HEK293 (cell line): Measurements from ENCODE around the gene SLAMF7.

Experiments used
- CTCF ChIA-PET: fragments of 350-600 bp; formaldehyde crosslinking; extraction: SDS; loops from one replicate; lab custom pipeline; 2021; ENCODE audit warnings: antibody characterized with exemption; lab: Yijun Ruan, JAX
- POLR2A ChIA-PET: fragments of 300-600 bp; formaldehyde crosslinking; extraction: SDS; loops from one replicate; lab custom pipeline; 2020; ENCODE audit warnings: antibody characterized with exemption, inconsistent platforms; lab: Yijun Ruan, JAX
- H3K27ac ChIP-seq: fragments of 200-500 bp; sonication (Bioruptor generic); 2 replicates; pipeline ENCODE4 v1.5.1; 2014; ENCODE audit warnings: low read depth, low read length, control low read depth, inconsistent platforms; ENCODE audit errors: extremely low read depth
- H3K36me3 ChIP-seq, 2 experiments: fragments of 200-500 bp in 1 of 2; sonication (Bioruptor generic) in 1 of 2; 1 replicate in 1 of 2; 2 replicates in 1 of 2; pipeline ENCODE4 v1.5.1; 2014 to 2017; ENCODE audit warnings: inconsistent platforms in 2 of 2, low read length in 2 of 2; ENCODE audit not compliant: control insufficient read depth in 2 of 2, insufficient read depth in 1 of 2
- H3K4me1 ChIP-seq: fragments of 200-500 bp; sonication (Bioruptor generic); 2 replicates; pipeline ENCODE4 v1.5.1; 2014; ENCODE audit warnings: mild to moderate bottlenecking, low read length, inconsistent platforms; ENCODE audit not compliant: control insufficient read depth, insufficient read depth
- H3K4me3 ChIP-seq: 2 replicates; pipeline ENCODE4 v1.5.1; 2011; ENCODE audit warnings: low read depth, mild to moderate bottlenecking, control low read depth, low read length, moderate library complexity
- H3K9me3 ChIP-seq: fragments of 200-500 bp; sonication (Bioruptor generic); 2 replicates; pipeline ENCODE4 v1.5.1; 2014; ENCODE audit warnings: low read depth, low read length, inconsistent platforms; ENCODE audit not compliant: control insufficient read depth, insufficient read depth
- BCL11A ChIP-seq: fragments of 450-650 bp; formaldehyde crosslinking; IDR thresholded peaks from 2 replicates; pipeline ENCODE4 v1.5.1; 2016; ENCODE audit warnings: low read depth, missing biosample characterization, missing genetic modification characterization
- SP7 ChIP-seq: fragments of 450-650 bp; formaldehyde crosslinking; IDR thresholded peaks from 2 replicates; pipeline ENCODE4 v1.5.1; 2016; ENCODE audit warnings: missing biosample characterization, missing genetic modification characterization
- TRIM28 ChIP-seq: IDR thresholded peaks from 2 replicates; pipeline ENCODE4 v1.6.1; 2011; ENCODE audit warnings: low read length, control low read depth, borderline replicate concordance
- ZNF112 ChIP-seq: fragments of 450-650 bp; formaldehyde crosslinking; IDR thresholded peaks from 2 replicates; pipeline ENCODE4 v1.5.0; 2017; ENCODE audit warnings: missing biosample characterization, missing genetic modification characterization
- ZNF121 ChIP-seq: fragments of 450-650 bp; formaldehyde crosslinking; IDR thresholded peaks from 2 replicates; pipeline ENCODE4 v1.5.1; 2016; ENCODE audit warnings: missing biosample characterization, missing genetic modification characterization
- ZNF133 ChIP-seq: fragments of 450-650 bp; formaldehyde crosslinking; IDR thresholded peaks from 2 replicates; pipeline ENCODE4 v1.5.1; 2016; ENCODE audit warnings: missing biosample characterization, missing genetic modification characterization
- ZNF169 ChIP-seq: fragments of 450-650 bp; formaldehyde crosslinking; IDR thresholded peaks from 2 replicates; pipeline ENCODE4 v1.5.1; 2016; ENCODE audit warnings: missing biosample characterization, missing genetic modification characterization
- ZNF2 ChIP-seq: fragments of 450-650 bp; formaldehyde crosslinking; IDR thresholded peaks from 2 replicates; pipeline ENCODE4 v1.5.1; 2016; ENCODE audit warnings: missing biosample characterization, missing genetic modification characterization
- ZNF202 ChIP-seq: fragments of 450-650 bp; formaldehyde crosslinking; IDR thresholded peaks from 2 replicates; pipeline ENCODE4 v1.5.1; 2016; ENCODE audit warnings: missing biosample characterization, missing genetic modification characterization, borderline replicate concordance
- ZNF24 ChIP-seq: fragments of 450-650 bp; formaldehyde crosslinking; IDR thresholded peaks from 2 replicates; pipeline ENCODE4 v1.5.1; 2016; ENCODE audit warnings: missing biosample characterization, missing genetic modification characterization
- ZNF26 ChIP-seq: fragments of 450-650 bp; formaldehyde crosslinking; IDR thresholded peaks from 2 replicates; pipeline ENCODE4 v1.5.1; 2016; ENCODE audit warnings: missing biosample characterization, missing genetic modification characterization
- ZNF292 ChIP-seq: fragments of 450-650 bp; formaldehyde crosslinking; IDR thresholded peaks from 2 replicates; pipeline ENCODE4 v1.5.1; 2016; ENCODE audit warnings: low read depth, missing biosample characterization, missing genetic modification characterization, borderline replicate concordance
- ZNF391 ChIP-seq: fragments of 450-650 bp; formaldehyde crosslinking; IDR thresholded peaks from 2 replicates; pipeline ENCODE4 v1.5.1; 2016; ENCODE audit warnings: low read depth, missing biosample characterization, missing genetic modification characterization, borderline replicate concordance
- ZNF426 ChIP-seq: fragments of 450-650 bp; formaldehyde crosslinking; IDR thresholded peaks from 2 replicates; pipeline ENCODE4 v1.5.1; 2017; ENCODE audit warnings: missing biosample characterization, missing genetic modification characterization, mild to moderate bottlenecking, inconsistent platforms, moderate library complexity
- ZNF449 ChIP-seq: fragments of 450-650 bp; formaldehyde crosslinking; IDR thresholded peaks from 2 replicates; pipeline ENCODE4 v1.5.1; 2017; ENCODE audit warnings: missing biosample characterization, mild to moderate bottlenecking, missing genetic modification characterization, moderate library complexity
- ZNF473 ChIP-seq: fragments of 450-650 bp; formaldehyde crosslinking; IDR thresholded peaks from 2 replicates; pipeline ENCODE4 v1.5.1; 2017; ENCODE audit warnings: missing biosample characterization, missing genetic modification characterization
- ZNF510 ChIP-seq: fragments of 450-650 bp; formaldehyde crosslinking; IDR thresholded peaks from 2 replicates; pipeline ENCODE4 v1.5.1; 2018; ENCODE audit warnings: mild to moderate bottlenecking, missing genetic modification characterization, missing biosample characterization; ENCODE audit not compliant: insufficient replicate concordance
- ZNF521 ChIP-seq: fragments of 450-650 bp; formaldehyde crosslinking; IDR thresholded peaks from 2 replicates; pipeline ENCODE4 v1.5.1; 2017; ENCODE audit warnings: missing biosample characterization, mild to moderate bottlenecking, missing genetic modification characterization
- ZNF529 ChIP-seq: fragments of 450-650 bp; formaldehyde crosslinking; IDR thresholded peaks from 2 replicates; pipeline ENCODE4 v1.5.1; 2017; ENCODE audit warnings: missing genetic modification characterization, missing biosample characterization; ENCODE audit not compliant: insufficient replicate concordance
- ZNF580 ChIP-seq: fragments of 450-650 bp; formaldehyde crosslinking; IDR thresholded peaks from 2 replicates; pipeline ENCODE4 v1.5.1; 2016; ENCODE audit warnings: missing biosample characterization, missing genetic modification characterization
- ZNF585B ChIP-seq: fragments of 450-650 bp; formaldehyde crosslinking; IDR thresholded peaks from 2 replicates; pipeline ENCODE4 v1.5.1; 2016; ENCODE audit warnings: missing biosample characterization, missing genetic modification characterization
- ZNF600 ChIP-seq: fragments of 450-650 bp; formaldehyde crosslinking; IDR thresholded peaks from 2 replicates; pipeline ENCODE4 v1.5.1; 2016; ENCODE audit warnings: missing biosample characterization, missing genetic modification characterization
- ZNF626 ChIP-seq: fragments of 450-650 bp; sonication (Bioruptor Pico); formaldehyde crosslinking; IDR thresholded peaks from 2 replicates; pipeline ENCODE4 v1.5.1; 2018; ENCODE audit warnings: missing biosample characterization, missing genetic modification characterization, inconsistent platforms
- ZNF658 ChIP-seq: fragments of 450-650 bp; formaldehyde crosslinking; IDR thresholded peaks from 2 replicates; pipeline ENCODE4; 2016; ENCODE audit warnings: missing biosample characterization, missing genetic modification characterization
- ZNF660 ChIP-seq: fragments of 450-650 bp; IDR thresholded peaks from 2 replicates; pipeline ENCODE4 v1.5.1; 2018; ENCODE audit warnings: missing biosample characterization, mild to moderate bottlenecking, missing genetic modification characterization
- ZNF692 ChIP-seq: fragments of 450-650 bp; formaldehyde crosslinking; IDR thresholded peaks from 2 replicates; pipeline ENCODE4 v1.5.1; 2016; ENCODE audit warnings: missing biosample characterization, missing genetic modification characterization
- ZNF777 ChIP-seq: fragments of 450-650 bp; formaldehyde crosslinking; IDR thresholded peaks from 2 replicates; pipeline ENCODE4 v1.5.1; 2017; ENCODE audit warnings: missing biosample characterization, missing genetic modification characterization, borderline replicate concordance
- ZNF837 ChIP-seq: fragments of 450-650 bp; formaldehyde crosslinking; IDR thresholded peaks from 2 replicates; pipeline ENCODE4 v1.5.1; 2016; ENCODE audit warnings: missing biosample characterization, missing genetic modification characterization
- ZSCAN18 ChIP-seq: fragments of 450-650 bp; formaldehyde crosslinking; IDR thresholded peaks from 2 replicates; pipeline ENCODE4 v1.5.1; 2016; ENCODE audit warnings: missing biosample characterization, missing genetic modification characterization
- ZSCAN5A ChIP-seq: fragments of 450-650 bp; formaldehyde crosslinking; IDR thresholded peaks from 2 replicates; pipeline ENCODE4 v1.5.1; 2016; ENCODE audit warnings: missing biosample characterization, missing genetic modification characterization

SLAMF7 gene

GRCh38 chr1:160726498-160727315 is 12.3 kb upstream of the SLAMF7 start (continued):
- no peak for TF ChIP-seq ZNF2 (tag by site-specific recombination)
- TF ChIP-seq ZSCAN18 (tag by site-specific recombination): no peak
- TF ChIP-seq ZNF169 (tag by site-specific recombination): no peak
- no peak; the same call in 1 of the 2 replicates for TF ChIP-seq SP7
- TF ChIP-seq ZNF202: no peak
- TF ChIP-seq ZNF660: peak; percentile 75; the same call in 1 of the 2 replicates
- TF ChIP-seq ZNF692: 0 out of 2 replicates have a peak, but pooled peaks have one; percentile 15
- TF ChIP-seq ZNF426 (tag by site-specific recombination): no peak
- TF ChIP-seq ZNF658 (tag by site-specific recombination): no peak
- TF ChIP-seq ZNF837 (tag by site-specific recombination): no peak
- no peak for TF ChIP-seq ZNF580
- TF ChIP-seq ZSCAN5A: no peak
- TF ChIP-seq ZNF24 (tag by site-specific recombination): no peak
- TF ChIP-seq ZNF449: no peak
- no peak for TF ChIP-seq BCL11A (tag by site-specific recombination)
- no peak for TF ChIP-seq ZNF510 (tag by site-specific recombination)
- TF ChIP-seq ZNF292: no peak
- TF ChIP-seq ZNF521 (tag by site-specific recombination): no peak
- no peak for TF ChIP-seq ZNF112 (tag by site-specific recombination)
- no peak for TF ChIP-seq ZNF600 (tag by site-specific recombination)
- TF ChIP-seq, all 188 proteins: peak for 10

GRCh38 chr1:160727316-160727640 is 11.8 kb upstream of the SLAMF7 start:
- Histone ChIP-seq H3K36me3 (no peaks in the 10 kb centered on the region), H3K9me3 (no peaks in the 10 kb centered on the region), H3K4me1 (no peaks in the 10 kb centered on the region), H3K27ac (no peak overlapping the region), H3K4me3 (no peak overlapping the region)
- CTCF ChIA-PET: interaction anchor here (0.5 to 5.2 kb wide), 19 partner anchors 12 to 492 kb away, joined by 3 to 62 read pairs (median 4); partner anchors contain the start of genes ITLN2 and SLAMF7
- POLR2A ChIA-PET: no interaction called here
- no peak for TF ChIP-seq TRIM28
- TF ChIP-seq ZNF777 (tag by site-specific recombination): no peak
- TF ChIP-seq ZNF26 (tag by site-specific recombination): no peak
- TF ChIP-seq ZNF529 (tag by site-specific recombination): no peak
- TF ChIP-seq ZNF473: no peak
- TF ChIP-seq ZNF585B (tag by site-specific recombination): no peak
- TF ChIP-seq ZNF391 (tag by site-specific recombination): no peak
- no peak for TF ChIP-seq ZNF121 (tag by site-specific recombination)
- no peak for TF ChIP-seq ZNF626 (tag by site-specific recombination)
- no peak for TF ChIP-seq ZNF133 (tag by site-specific recombination)
